ENCODE measurements around the gene ZBTB40.

GRCh38 chr1:22440582-22440981, 11.1 kb upstream of the ZBTB40 start:
- TF ChIP-seq EZH2phosphoT487 (IDR thresholded peaks at IDR 0.05; ENCODE audit: low read depth) (no peak), CTCF (IDR thresholded peaks at IDR 0.05; ENCODE audit: low read depth, low read length) (no peak)

All from OCI-LY3 (cell line).